K562 (cell line): ENCODE results near the gene FTH1. TPM values are rescaled to one million over a fixed set of nuclear protein-coding genes. Genes with fewer than 3 reads are reported as not detected.

ENCODE experiments used
- BCLAF1 ChIP-seq, 2 experiments: fragments of 450-650 bp in 1 of 2; IDR thresholded peaks; 2 replicates each; pipeline ENCODE4 v1.6.1; 2011 to 2017; ENCODE audit warnings: low read depth in 2 of 2, antibody characterized with exemption in 1 of 2, borderline replicate concordance in 1 of 2, low read length in 1 of 2, mild to moderate bottlenecking in 1 of 2, mixed read lengths in 1 of 2; ENCODE audit not compliant: control insufficient read depth in 1 of 2
- CCNT2 ChIP-seq: IDR thresholded peaks from 2 replicates; pipeline ENCODE4 v1.6.1; 2011; ENCODE audit warnings: borderline replicate concordance, low read depth, mild to moderate bottlenecking, moderate library complexity, mixed read lengths, low read length; ENCODE audit not compliant: insufficient read length; ENCODE audit errors: extremely low read depth
- CHCHD3 ChIP-seq: fragments of 250-450 bp; sonication (Bioruptor Pico); IDR thresholded peaks from 2 replicates; pipeline ENCODE4 v2.1.2; 2022; ENCODE audit warnings: mild to moderate bottlenecking
- CTBP1 ChIP-seq: fragments of 450-650 bp; IDR thresholded peaks from 2 replicates; pipeline ENCODE4 v1.6.1; 2016; ENCODE audit warnings: borderline replicate concordance
- GTF2E2 ChIP-seq: fragments of 200-800 bp; sonication (Bioruptor generic); IDR thresholded peaks from 2 replicates; pipeline ENCODE4 v1.6.1; 2016; ENCODE audit warnings: missing genetic modification characterization, missing compliant biosample characterization
- HMBOX1 ChIP-seq: sonication (generic); IDR thresholded peaks from 2 replicates; pipeline ENCODE4 v1.6.1; 2016
- JUND ChIP-seq, 2 experiments: IDR thresholded peaks; 2 replicates in 1 of 2; 3 replicates in 1 of 2; pipeline ENCODE4 v1.6.1; 2011; ENCODE audit warnings: borderline replicate concordance in 2 of 2, low read depth in 2 of 2, low read length in 2 of 2, improper control_type of control experiment in 1 of 2, missing biosample characterization in 1 of 2, missing genetic modification characterization in 1 of 2, missing genetic modification reagents in 1 of 2
- RBM14 ChIP-seq: fragments of 200-400 bp; formaldehyde crosslinking; IDR thresholded peaks from 2 replicates; pipeline ENCODE4 v1.6.1; 2018; ENCODE audit warnings: low read depth, mild to moderate bottlenecking, low read length, moderate library complexity, borderline replicate concordance; ENCODE audit not compliant: insufficient read depth
- SFPQ ChIP-seq: fragments of 200-400 bp; formaldehyde crosslinking; IDR thresholded peaks from 2 replicates; pipeline ENCODE4 v1.6.1; 2017; ENCODE audit warnings: mild to moderate bottlenecking, low read depth, low read length, moderate library complexity
- SMAD1 ChIP-seq: fragments of 150-350 bp; IDR thresholded peaks from 2 replicates; pipeline ENCODE4 v1.6.1; 2014; ENCODE audit warnings: low read length, low read depth; ENCODE audit not compliant: partially characterized antibody
- ZEB2 ChIP-seq: fragments of 450-650 bp; IDR thresholded peaks from 2 replicates; pipeline ENCODE4 v1.6.1; 2016
- ZNF431 ChIP-seq: sonication (generic); formaldehyde crosslinking; IDR thresholded peaks from 2 replicates; pipeline ENCODE4 v1.8.0; 2022; ENCODE audit warnings: mild to moderate bottlenecking, missing genetic modification reagents
- ZNF699 ChIP-seq: fragments of 250-450 bp; sonication (Bioruptor Pico); IDR thresholded peaks from 2 replicates; pipeline ENCODE4 v1.8.0; 2021; ENCODE audit warnings: mild to moderate bottlenecking, moderate library complexity; ENCODE audit not compliant: insufficient replicate concordance
- polyA plus RNA-seq, 8 experiments: library from polyadenylated mRNA; depleted of rRNA in 4 of 8; stranded (reverse) in 5 of 8; unstranded in 3 of 8; fragments of >200 nt; fragmentation: Nextera tagmentation in 2 of 8; fragmentation: Illumina TruSeq in 1 of 8; extraction: Ambion mirVana in 2 of 8; extraction: Trizol in 1 of 8; gene quantifications; 2 replicates each; pipeline versions ENCODE4 v1.2.1 to v1.2.3, GENCODE V29; 2011 to 2014; ENCODE audit warnings: inconsistent platforms in 1 of 8, missing spikeins in 1 of 8
- total RNA-seq, 7 experiments: library from RNA; depleted of rRNA in 6 of 7; stranded (reverse); fragments of >200 nt in 6 of 7; fragmentation: Illumina TruSeq in 2 of 7; extraction: Trizol in 2 of 7; gene quantifications; 2 replicates each; pipeline versions ENCODE4 v1.2.1 to v1.2.3, GENCODE V29; 2011 to 2021; ENCODE audit warnings: low replicate concordance in 1 of 7
- TF ChIP-seq, protein P1 (sequence below): fragments of 450-650 bp; IDR thresholded peaks from 2 replicates; pipeline ENCODE4 v1.6.1; 2017; ENCODE audit warnings: antibody characterized with exemption
- TF ChIP-seq, protein P2 (sequence below): fragments of 250-450 bp; sonication (Bioruptor Pico); IDR thresholded peaks from 2 replicates; pipeline ENCODE4 v1.5.0; 2021; ENCODE audit warnings: mild to moderate bottlenecking, moderate library complexity

Gene FTH1
- total and polyA plus RNA-seq, 9 of the 15 experiments (the other 6 are each of a cell fraction or from before 2014, with no cell fraction given) = 370 to 3,146 (median 802) TPM

GRCh38 chr11:61959114-61959513 is 8.3 kb downstream of the FTH1 start (continued):
- TF ChIP-seq, protein P1, sequence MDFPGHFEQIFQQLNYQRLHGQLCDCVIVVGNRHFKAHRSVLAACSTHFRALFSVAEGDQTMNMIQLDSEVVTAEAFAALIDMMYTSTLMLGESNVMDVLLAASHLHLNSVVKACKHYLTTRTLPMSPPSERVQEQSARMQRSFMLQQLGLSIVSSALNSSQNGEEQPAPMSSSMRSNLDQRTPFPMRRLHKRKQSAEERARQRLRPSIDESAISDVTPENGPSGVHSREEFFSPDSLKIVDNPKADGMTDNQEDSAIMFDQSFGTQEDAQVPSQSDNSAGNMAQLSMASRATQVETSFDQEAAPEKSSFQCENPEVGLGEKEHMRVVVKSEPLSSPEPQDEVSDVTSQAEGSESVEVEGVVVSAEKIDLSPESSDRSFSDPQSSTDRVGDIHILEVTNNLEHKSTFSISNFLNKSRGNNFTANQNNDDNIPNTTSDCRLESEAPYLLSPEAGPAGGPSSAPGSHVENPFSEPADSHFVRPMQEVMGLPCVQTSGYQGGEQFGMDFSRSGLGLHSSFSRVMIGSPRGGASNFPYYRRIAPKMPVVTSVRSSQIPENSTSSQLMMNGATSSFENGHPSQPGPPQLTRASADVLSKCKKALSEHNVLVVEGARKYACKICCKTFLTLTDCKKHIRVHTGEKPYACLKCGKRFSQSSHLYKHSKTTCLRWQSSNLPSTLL = no peak
- TF ChIP-seq CTBP1 (peak; percentile 59), RBM14 (no peak), ZNF699 (no peak), GTF2E2 (no peak), BCLAF1 (IDR thresholded peaks at IDR 0.05; ENCODE audit: borderline replicate concordance in 1 of 2, control insufficient read depth in 1 of 2, low read depth in 2 of 2, low read length in 1 of 2) (no peak), SMAD1 (no peak), ZEB2 (peak; percentile 92), CHCHD3 (CRISPR knock-in tag) (no peak), CCNT2 (no peak), JUND (IDR thresholded peaks at IDR 0.05; ENCODE audit: borderline replicate concordance, low read depth, low read length) (peak; percentile 78), JUND (tag; IDR thresholded peaks at IDR 0.05; ENCODE audit: borderline replicate concordance, low read depth, low read length) (peak; percentile 41; the same call in 1 of the 3 replicates), SFPQ (no peak), HMBOX1 (no peak), ZNF431 (no peak)
- TF ChIP-seq, protein P2, sequence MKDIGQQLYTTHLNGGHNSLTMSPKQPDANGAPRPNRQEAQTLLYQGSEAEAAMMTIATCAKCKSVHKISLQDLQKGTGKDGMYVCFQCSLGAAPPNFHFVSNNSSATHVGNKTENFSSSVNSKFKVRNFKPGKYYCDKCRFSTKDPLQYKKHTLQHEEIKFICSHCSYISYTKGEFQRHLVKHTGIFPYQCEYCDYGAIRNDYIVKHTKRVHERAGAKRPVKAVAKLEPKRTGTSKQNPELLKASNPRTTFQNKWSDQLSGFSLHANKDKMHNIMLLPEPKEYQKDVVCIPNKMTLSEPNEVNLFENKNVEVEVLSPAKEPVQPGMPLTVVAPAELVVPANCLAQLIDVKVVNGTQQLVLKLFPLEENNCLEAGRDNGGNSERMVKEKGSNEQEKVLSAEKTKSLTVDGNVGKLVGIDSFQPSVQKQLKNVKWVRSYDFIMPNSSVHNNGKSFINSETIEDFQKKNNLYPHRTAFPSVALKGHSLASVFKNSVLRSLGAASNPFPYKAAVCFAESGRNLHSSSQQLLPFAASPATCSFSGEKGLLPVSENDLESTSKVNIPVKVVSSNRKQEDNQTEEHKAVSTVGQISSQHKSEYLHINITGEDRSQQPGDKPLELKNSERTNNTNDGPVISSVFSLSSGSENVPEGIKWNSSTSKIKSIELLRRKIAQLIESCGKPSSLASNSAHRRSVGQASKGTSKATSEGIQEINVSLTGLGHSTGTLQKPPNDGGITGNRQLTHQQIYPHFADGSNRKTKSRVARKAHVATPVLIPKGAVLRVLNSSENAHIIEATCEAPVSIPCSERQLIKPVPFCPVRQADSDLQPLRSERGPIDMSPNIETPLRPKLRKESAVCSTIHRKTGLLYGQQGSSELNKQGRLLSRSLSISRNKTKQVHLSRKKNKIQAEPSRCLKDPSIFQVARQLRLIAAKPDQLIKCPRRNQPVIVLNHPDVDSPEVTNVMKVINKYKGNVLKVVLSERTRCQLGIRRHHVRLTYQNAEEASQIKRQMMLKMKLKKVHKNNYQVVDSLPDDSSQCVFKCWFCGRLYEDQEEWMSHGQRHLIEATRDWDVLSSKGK (CRISPR knock-in tag) = no peak
